Amniotic stem cell (primary cell): ENCODE measurements around the gene EPB41.
A peak's percentile ranks its signal among the peaks of the same experiment; 100 is the strongest.
"Not testable (repeated sequence)": the region's sequence is repeated elsewhere in the genome, so short reads cannot be mapped to it uniquely, and the experiment has no call there.

ENCODE experiments used
- DNase-seq: peaks from one replicate; lab custom pipeline; 2025; lab: John Stamatoyannopoulos, UW

Gene EPB41

GRCh38 chr1:28914228-28915030 lies at the start of gene EPB41:
TSS of gene EPB41 (plus strand) at chr1:28914569. CDS start at chr1:28987438, 72,869 bp downstream.
- peak; percentile 60 for DNase-seq

- no peak for DNase-seq
These were observed 49.7 kb upstream of the EPB41 start for GRCh38 chr1:28864695-28865094.

GRCh38 chr1:28865997-28866650 lies 48.2 kb upstream of the EPB41 start:
- DNase-seq = no peak

GRCh38 chr1:28867850-28868249 lies 46.5 kb upstream of the EPB41 start:
- no peak for DNase-seq

GRCh38 chr1:28869952-28870351 lies 44.4 kb upstream of the EPB41 start:
- no peak for DNase-seq

- no peak for DNase-seq
These were observed 42.6 kb upstream of the EPB41 start for GRCh38 chr1:28871631-28872401.

- DNase-seq = not testable (repeated sequence)
These were observed 39.2 kb upstream of the EPB41 start for GRCh38 chr1:28875134-28875533.

GRCh38 chr1:28877132-28877781 lies 37.1 kb upstream of the EPB41 start:
- DNase-seq = peak; percentile 11

GRCh38 chr1:28878796-28879195 lies 35.6 kb upstream of the EPB41 start:
- no peak for DNase-seq

- DNase-seq = peak; percentile 71
These were observed 32.2 kb upstream of the EPB41 start for GRCh38 chr1:28882009-28882628.

- no peak for DNase-seq
These were observed 31.1 kb upstream of the EPB41 start for GRCh38 chr1:28883242-28883616.

- no peak for DNase-seq
These were observed 28.9 kb upstream of the EPB41 start for GRCh38 chr1:28885472-28885877.

GRCh38 chr1:28885977-28886730 lies 28.2 kb upstream of the EPB41 start:
- no peak for DNase-seq

- peak; percentile 32 for DNase-seq
These were observed 27.5 kb upstream of the EPB41 start for GRCh38 chr1:28886731-28887418.

- no peak for DNase-seq
These were observed 26.9 kb upstream of the EPB41 start for GRCh38 chr1:28887419-28887834.

- no peak for DNase-seq
These were observed 26.3 kb upstream of the EPB41 start for GRCh38 chr1:28887835-28888682.

GRCh38 chr1:28888915-28889314 lies 25.5 kb upstream of the EPB41 start:
- DNase-seq = no peak

- no peak for DNase-seq
These were observed 25.0 kb upstream of the EPB41 start for GRCh38 chr1:28889357-28889756.

GRCh38 chr1:28890435-28890834 lies 23.9 kb upstream of the EPB41 start:
- DNase-seq = no peak
